Femur (tissue), 1 donor: ENCODE data around the gene SOX9.
A peak's percentile ranks its signal among the peaks of the same experiment; 100 is the strongest.

Experiments
- DNase-seq: peaks from one replicate; pipeline ENCODE4 v3.0.0-alpha.2; 2017

SOX9 gene

DNA sequence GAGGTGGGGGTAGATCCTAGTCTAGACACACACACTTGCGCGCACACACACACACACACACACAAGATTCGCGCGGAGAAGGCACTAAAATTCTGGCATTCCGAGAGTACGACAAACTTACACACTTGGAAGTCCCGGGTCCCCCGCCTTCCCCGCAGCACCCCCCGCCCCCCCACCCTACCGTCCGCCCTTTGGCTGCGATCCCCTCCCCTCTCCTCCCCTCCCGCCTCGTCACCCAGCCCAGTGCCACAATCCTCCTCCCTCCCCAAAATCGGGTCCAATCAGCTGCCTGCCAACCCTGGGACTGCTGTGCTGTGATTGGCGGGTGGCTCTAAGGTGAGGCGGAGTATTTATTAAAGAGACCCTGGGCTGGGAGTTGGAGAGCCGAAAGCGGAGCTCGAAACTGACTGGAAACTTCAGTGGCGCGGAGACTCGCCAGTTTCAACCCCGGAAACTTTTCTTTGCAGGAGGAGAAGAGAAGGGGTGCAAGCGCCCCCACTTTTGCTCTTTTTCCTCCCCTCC is at the start of gene SOX9:
SOX9 (plus strand) TSS at position 379 of the 522 bp plus-strand sequence. CDS start 372 bp downstream, outside the sequence.
- DNase-seq: peak; percentile 95

DNA sequence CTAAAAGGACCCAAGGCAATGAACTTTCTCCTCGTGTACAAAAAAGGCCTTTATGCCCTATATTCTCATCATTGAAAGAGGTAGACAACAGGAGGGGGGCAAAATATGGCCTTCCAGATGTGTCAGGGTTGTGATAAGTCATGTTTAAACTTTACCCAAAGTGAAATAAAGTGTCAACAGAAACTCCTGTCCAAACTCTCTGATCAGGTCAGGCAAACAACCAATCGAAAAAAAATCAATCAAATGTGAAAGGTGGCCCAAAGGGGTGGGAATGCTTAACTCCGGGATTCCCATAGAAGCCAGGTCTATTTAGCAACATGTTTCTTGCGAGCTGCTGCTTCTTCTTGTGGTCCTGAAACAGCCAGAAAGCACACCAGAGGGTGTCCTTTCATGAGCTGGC is 49.5 kb upstream of the SOX9 start:
- no peak for DNase-seq

DNA sequence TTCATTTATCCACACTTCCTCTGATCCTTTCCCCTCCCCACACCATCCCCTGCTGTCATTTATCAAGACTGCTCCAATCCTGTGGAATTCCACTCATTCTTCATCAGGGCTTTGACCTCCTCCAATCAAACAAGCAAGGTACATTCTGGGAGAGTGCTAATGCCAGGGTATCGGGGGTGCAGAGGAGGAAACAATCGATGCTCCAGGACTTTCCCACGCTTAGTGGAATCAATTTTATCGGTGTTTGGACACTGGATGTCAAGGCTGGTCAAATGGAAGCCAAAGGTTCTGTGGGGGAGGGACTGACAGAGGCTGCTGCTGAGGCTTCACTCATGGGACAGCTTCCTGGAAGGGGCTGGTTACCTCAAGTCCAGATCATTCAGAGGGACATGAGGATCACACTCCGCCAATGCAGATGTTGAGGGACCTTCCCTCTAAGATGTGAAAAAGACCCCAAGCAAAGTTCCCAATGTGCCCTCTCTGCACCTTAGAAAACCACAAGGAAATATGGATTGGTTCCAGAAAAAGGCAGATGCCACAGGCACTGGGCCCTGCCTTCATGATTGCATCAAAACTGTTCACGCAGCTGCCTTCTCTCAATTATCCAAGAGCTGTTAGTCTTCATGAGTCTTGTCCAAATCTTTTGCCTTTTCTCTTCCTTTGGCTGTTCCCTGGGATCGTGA is 44.7 kb upstream of the SOX9 start:
- DNase-seq: no peak

DNA sequence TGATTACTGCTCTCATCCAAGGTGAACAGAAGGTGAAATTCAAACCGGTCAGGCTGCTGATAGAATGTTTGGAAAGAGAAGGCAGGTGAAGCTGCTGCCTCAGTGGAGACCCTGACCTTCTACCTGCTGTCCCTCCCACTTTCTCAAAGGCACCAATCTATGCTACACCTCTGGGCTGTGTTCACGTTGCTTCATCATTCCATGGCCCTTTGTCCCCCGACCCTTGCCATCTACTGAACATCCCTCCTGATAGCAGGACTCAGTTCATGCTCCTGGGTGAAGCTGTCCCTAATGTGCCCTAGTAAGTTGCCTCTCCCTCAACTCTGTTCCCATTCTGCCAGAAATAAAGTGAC is 44.2 kb upstream of the SOX9 start:
- no peak for DNase-seq

DNA sequence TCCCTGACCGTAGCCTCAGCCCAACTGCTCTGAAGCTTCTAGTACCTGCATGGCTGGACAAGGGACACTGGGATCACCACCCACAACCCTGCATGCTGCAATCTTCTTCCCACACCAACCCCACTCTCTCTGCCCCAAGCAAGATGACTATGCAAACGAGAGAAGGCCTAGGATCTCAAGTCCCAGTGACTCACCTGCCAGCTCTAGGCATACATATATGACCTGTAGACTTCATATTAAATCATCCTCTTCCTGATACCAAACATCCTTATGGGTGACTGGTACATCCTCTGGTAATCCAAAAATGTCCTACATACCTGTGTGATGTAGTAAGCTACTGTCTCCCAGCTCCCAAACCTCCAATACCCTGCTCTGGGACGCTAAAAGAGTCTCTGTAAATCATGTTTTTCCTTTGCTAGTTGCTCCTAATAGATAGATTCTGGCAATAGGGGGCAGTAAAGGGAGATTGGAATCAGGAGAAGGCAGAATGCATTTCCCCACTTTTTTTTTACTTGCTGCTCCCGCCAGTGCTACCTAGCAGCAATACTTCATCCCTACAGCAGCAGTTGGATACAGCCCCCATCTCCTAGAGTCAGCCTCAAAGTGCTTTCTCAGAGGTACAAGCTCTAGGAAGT is 43.4 kb upstream of the SOX9 start:
- DNase-seq: no peak

DNA sequence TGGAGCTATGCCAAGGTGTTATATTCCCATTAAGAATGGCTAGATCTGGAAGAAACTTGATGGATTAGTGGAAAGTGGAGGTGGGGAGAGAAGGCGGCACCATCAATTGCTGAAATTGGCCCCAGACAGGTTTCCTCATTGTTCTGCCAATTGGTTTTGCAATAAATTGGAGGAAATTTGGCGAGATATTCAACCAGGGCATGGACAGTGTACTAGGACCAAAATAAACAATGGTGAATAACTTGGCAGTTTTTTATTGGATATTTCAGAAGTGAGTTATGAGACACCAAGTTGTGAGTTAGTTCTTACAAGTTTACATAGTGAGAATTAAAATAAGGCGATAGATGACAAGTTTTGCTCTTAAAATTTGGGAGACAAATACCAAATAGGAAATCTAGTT is 41.1 kb upstream of the SOX9 start:
- no peak for DNase-seq

DNA sequence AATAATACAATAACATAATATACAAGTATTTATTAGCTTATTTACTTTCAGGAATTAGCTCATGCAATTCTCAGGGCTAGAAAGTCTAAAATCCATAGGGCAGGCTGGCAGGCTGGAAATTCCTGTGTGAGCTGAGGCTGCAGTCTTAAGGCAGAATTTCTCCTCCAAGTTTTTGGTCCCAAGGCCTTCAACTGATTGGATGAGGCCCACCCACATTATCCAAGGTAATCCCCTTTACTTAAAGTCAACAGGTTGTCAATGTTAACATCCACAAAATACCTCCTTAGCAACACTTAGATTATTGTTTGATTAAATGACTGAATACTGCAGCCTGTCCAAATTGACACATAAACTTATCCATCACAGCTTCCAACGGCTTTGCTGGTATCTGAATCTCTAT is 32.9 kb upstream of the SOX9 start:
- no peak for DNase-seq

DNA sequence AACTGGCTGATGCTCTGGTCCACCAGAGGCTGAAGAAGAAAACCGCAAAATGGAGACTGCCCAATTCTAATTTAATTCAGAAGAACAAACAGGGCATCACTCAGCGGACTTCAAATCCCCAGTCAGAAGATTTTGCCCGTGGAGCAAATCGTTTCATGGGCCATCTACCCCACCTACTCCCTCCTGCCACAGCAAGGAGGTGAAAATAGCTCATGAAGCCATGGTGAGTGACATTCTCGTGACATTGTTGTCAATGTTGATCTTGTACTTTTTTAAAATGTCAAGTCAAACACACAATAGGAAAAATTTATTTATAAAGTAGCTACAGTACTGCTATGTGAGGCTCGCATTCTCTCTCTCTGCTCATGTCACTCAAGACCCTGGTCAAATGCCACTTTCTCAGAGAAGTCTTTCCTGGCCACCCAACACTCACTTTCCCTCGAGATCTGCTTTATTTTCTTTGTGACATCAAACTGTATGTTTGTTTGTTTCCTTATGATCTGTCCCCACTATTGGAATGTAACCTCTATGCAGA is 31.3 kb upstream of the SOX9 start:
- DNase-seq: no peak

DNA sequence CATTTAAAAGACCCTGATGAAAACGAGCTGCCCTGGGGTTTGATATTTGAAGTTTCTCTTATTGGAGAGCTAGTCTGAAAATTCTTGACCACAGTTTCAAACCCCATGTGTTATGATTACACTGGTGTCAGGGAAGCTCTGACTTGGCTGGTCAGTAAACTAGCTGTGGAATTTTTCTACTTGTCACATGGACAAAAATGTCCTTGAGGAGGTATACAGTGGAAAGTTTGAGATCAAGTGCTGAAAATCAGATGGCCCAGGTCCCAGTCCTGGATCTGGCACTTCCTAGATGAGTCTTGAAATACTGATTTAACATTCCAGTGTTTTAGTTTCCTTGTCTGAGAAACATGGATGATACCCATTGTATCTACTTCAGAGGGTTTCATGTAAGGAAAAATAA is 30.7 kb upstream of the SOX9 start:
- no peak for DNase-seq

DNA sequence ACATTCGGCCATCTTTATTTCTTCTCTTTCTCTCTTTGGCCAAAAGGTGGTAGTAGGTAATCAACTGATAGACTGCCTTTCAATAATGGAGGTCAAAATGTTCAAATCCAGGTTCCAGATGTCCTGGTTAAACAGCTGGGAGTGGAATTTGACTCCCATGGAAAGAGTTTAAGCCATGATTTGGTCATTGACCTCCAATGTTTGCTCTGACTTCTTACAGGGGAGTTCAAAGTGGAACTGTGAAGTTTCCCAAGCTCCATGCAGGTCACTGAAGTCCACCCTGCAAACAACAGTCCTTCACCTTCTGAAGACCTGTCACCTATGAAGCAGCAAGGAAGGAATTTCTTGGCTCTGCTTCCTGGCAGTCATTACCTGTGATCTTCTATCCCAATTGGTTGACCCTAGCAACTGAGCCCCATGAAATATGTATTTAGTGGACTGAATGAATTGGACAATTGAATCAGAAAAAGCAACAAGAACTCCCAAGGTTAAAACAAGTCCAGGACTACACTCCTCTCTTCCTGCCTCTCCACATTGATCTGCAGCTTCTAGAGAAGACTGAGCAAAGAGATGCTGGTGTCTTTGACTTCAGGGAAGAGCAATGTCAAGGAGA is 28.0 kb upstream of the SOX9 start:
- no peak for DNase-seq

DNA sequence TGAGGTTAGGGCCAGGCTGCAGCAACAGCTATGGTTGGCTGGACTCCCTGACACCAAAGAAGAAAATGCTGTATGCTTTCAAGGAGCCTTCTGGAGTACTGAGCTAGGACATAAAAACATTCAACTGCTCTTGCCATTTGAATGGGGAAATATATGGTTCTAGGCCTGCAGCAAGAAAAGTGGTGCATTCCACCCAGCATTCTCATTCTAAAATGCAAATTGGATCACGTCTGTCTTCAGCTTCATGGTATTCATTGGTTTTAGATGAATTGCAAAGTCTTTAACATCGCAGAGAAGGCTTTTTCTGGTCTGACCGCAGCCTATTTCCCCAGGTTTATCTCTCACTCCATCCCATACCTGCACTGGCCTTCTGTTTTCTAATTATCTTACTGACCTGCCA is 27.1 kb upstream of the SOX9 start:
- no peak for DNase-seq

DNA sequence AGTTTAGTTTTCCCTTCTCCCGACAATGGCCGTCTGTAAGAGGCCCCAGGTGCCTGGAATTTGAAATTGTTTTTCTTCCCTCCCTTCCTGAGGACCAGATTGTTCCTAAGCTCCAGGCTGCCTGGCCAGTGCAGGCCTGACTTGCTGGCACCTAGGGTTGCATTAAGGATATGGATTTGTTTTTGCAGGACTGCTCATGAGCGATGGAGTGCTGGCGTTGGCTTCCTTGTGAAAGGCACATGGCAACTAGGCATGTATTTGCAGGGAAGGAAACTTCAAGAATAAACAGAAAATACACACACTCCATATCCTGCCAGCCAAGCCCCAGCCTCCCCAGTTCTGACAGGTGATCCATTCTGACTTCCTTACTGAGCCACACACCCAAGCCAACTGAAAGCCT is 25.5 kb upstream of the SOX9 start:
- DNase-seq: no peak

DNA sequence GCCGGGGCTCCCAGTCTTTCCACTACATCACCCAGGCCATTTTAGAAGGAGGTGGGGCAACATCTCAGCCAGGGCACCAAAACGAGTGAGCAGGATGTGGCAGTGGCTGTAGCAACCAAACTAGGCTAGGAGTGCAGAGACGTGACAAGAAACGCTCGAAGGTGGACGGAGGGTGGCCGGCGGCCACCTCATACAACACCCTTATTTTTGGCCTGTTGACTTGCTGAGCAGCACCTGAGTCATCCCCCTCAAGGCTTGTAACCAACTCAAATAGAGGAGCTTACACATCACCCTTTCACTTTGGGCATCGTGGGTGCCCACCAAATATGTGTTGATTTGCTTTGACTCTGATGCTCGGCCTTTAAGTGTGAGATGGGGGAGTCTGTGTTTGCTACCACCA is 23.7 kb upstream of the SOX9 start:
- no peak for DNase-seq

DNA sequence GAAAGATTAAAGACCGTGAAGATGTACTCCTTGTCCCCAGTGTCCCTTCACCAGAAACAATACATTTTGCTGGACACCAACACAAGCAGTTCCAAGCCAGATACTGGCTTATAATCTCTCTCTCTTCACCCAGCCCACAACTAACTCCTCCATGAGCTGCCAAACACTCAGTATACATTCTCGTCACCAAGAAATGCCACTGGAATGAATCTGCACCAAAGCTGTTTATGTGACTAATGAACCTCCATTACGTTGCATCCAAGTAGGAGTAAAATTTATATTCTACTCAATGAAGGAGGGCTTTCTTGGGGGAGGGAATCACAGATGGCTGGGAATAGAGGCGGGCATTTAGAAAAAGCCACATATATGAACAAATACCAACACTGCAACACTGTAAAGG is 20.9 kb upstream of the SOX9 start:
- no peak for DNase-seq

DNA sequence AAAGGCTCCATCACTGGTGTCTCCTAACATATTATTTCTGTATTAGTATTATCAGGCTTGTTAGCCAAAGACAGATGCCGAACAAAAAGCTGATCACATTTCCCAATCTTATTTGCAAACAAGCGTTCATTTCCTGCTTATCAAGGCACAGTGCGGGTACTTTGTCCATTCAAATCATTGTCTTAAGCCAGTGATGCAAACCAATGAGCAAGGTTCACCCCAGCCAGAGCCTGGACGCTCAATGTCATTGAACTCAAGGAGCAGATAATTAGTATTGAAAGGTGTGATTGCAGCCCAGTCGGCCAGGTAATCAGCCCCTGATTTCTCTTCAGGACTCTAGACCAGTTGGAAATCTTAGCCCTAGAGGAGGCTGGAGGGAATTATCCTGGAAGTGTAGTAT is 20.4 kb upstream of the SOX9 start:
- no peak for DNase-seq

DNA sequence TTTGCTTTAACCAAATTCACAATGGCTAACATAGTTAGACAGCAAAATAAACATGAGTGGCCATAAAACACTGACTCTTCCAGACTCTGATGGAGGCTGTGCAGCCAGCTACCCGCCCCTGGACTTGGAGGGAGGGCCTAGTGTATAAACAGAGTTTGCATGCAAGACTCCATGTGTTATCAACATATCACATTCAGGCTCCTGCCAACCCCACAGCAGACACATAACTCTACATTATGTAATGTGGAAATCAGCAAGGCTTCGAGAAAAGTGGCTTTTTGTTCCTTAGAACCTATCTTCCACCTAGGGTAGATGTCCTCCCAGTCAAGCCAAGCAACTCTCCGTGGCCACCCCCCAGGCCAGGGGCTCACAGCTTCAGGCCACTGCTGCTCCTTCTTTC is 19.3 kb upstream of the SOX9 start:
- DNase-seq: no peak

DNA sequence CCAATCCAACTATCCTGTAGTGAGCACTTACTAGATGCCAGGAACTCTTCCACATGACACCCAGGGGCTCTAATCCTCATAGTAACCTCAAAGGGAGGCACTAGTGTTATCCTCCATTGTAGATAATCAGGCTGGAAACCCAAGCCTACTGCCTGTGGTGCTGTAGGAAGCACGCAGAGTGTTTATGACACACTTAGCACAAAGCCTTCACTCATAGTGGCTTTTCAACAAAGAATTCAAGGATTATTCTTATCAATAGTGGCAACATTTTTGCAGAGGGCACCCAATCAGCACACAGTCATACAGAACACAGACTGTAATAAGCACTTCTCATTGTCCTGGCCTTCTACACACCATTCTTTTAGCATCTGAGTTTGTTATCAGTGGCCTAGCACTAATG is 18.5 kb upstream of the SOX9 start:
- DNase-seq: no peak

DNA sequence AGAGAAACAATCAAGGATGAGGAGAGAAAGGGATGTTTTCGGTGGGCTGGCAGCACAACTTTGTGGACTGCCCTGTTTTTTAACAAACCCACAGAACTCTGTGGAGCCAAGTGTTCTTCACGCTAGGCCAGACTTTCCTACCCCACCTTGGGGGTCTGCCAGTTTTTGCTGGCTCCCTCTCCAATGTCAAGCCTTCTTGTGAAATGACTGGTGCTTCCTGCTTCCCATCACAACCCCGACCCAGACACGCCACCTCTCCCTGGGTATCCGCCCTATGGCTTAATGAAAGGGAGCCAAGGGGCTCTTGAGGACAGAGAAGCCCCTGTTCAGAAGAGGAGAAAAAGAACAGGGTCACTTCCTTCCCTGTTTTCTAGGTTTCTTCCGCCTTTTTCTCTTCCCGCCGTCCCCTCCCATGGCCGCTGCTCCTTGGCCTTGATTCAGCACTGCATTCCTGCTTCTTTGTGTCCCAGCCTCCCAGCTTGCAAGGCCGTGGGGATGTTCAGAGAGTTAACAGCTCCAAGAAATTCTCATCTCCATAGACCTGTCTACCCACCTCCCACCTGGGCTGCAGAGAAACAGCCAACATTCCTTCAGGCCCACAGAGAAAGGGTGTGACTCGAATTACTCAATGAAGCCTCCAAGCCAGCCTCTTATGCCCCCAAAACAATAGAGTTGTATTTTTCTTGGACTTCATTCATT is 16.5 kb upstream of the SOX9 start:
- peak; percentile 50 for DNase-seq

DNA sequence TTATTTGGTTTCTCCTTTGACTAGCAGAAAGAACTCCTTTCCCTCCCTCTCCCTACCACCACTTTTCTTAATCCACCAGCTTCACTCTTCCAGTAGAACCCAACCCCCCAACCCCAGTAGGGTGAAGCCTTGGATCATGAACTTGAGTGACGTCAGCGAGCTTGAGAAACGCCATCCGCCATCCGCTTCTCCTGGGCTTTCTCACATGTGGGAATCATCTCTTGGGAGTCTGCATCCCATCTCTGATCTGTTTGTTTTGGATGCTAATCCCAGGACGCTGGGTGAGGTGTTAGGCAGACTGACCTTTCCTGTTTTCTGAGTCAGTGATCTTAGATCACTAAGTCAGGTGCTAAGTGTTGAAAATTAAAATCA is 16.0 kb upstream of the SOX9 start:
- DNase-seq: no peak

DNA sequence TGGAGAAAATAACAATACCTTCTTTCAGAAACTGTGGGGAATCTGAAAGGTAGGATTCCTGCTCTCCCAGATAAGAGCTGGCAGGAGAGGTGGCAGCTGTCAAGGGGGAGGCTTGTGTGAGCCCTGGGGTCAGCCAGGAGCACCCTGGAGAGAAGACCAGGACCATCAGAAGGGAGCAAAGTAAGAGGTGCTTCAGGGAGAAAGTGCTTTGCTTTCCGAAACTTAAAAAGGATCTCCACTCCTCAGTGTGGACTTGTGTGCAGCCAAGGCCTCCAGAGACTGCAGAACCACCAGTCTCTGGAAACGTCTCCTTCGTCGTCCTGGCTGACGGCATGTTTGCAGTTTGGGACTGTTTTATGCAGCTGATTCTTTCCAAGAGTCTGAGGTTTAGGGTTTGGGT is 13.7 kb upstream of the SOX9 start:
- DNase-seq: no peak

DNA sequence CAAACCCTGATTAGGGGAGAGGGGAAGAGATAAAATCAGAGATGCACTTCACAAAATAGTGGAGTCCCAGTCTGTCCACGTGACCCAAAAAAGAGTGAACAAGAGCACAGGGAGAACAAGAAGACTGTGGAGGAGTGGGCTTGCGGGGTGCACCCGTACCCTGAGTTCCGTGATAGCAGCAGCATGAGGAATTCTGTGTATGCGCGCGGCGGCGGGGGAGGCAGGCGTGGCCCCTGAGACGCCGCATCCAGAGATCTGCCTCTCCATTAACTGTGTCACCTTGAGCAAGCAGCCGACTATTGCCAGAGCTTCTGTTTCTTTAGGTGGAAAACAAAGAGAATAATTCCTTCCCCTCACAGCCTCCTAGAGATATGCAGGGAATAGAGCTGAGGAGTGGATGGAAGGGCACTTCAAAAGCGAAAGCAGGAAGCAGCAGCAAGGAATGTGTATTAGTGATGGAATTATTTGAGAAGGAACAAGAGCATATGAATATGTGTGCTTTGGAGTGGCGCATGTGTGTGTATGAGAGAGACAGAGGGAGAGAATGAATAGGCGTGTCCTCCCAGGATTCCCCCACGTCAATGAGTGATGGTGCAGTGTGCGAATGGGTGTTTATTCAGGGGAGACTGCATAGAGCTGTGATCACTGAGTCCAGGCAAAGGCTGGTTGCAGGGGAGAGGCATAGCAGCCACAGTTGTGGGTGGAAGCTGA is 10.4 kb upstream of the SOX9 start:
- no peak for DNase-seq

DNA sequence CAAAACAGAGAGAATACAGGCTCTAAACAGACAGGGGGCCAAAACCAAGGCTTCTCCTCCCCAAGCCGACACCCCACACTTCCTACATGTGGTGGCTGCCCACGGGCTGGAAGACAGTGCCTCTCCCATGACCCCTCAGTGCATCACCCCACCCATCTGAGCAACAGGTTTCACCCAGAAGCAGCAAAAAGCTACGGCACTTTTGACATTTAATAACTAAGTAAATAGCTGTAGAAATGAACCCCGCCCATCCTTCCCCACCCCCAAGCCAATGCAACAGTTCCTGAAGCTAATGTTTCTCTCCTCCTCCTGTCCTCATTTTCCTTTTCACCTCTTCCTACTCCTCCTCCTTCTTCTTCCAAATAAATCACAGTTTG is 9.9 kb upstream of the SOX9 start:
- DNase-seq: no peak

DNA sequence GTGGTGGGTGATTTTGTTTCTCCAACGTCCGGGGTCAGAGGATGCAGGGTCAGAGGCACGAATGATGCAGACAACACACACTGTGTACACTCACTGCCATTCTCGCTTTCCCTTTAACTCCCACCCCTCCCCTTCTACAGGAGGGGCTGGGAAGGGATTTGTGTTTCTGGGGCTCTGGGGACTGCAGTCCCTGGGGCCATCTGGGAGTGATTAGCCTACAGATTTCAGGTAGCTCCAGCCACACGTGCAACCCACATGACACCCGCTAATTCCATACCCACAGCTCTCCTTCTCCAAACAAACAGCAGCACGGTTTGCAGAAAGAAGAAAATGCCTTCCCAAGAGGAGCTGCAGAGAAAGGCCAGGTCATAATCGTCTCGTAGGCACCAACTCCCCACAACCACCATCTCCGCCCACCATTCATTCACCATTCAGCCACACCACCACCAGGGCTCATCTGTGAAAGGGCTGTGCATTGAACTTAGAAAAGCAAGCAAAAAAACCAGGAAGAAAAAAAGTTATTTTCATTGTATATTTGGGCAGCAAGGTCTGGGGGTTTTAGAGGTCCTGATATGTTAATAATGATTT is 9.4 kb upstream of the SOX9 start:
- DNase-seq: no peak
